ENCODE measurements around the gene MYO10. TPM values are rescaled to one million over a fixed set of nuclear protein-coding genes. Genes with fewer than 3 reads are reported as not detected.

The MYO10 gene
- total RNA-seq, 2 donors from 2014 or later = 24.7 to 77.0 TPM

DNA sequence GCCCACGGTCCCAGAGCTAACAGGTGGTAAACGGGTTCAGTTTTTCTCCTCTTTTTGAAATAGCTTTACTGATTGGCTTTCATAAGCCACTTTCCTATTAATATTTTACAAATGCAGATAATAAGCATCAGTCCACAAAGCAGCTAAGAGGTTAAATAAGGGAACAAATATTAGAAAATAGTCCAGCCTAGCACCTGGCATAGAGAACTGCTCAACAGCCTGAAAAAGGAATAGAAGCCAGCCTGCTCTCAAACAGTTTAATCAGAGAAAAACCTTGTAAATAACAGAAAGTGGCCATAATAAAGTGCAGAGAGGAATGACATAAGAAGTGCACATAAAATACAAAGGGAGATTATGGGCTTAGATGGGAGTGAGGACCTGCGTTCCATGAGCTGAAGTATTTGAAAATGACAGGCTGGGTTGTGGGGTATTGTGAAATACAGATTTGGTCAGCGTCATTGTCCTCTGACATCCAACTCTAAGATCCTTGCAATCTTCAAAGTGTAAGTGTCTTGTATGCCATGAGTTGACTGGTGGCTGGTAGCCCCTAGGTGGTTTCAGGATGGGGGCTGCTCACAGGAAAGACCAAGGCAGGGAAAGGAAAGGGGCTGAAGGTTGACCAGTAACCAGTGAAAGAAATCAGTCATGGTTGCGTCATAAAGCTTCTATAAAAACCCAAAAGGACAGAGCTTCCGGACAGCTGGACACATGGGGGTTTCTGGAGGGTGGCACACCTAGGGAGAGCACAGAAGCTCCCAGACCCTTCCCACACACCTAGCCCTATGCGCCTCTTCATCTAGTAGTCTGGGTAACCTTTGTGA lies 32.4 kb downstream of the MYO10 start:
- Histone ChIP-seq H3K27ac (no peak overlapping the region), H3K4me3 (no peak overlapping the region)
- TF ChIP-seq POLR2AphosphoS5 (IDR thresholded peaks at IDR 0.05) (no peak), POLR2A (IDR thresholded peaks at IDR 0.05) (no peak)
- TF ChIP-seq, protein P1, sequence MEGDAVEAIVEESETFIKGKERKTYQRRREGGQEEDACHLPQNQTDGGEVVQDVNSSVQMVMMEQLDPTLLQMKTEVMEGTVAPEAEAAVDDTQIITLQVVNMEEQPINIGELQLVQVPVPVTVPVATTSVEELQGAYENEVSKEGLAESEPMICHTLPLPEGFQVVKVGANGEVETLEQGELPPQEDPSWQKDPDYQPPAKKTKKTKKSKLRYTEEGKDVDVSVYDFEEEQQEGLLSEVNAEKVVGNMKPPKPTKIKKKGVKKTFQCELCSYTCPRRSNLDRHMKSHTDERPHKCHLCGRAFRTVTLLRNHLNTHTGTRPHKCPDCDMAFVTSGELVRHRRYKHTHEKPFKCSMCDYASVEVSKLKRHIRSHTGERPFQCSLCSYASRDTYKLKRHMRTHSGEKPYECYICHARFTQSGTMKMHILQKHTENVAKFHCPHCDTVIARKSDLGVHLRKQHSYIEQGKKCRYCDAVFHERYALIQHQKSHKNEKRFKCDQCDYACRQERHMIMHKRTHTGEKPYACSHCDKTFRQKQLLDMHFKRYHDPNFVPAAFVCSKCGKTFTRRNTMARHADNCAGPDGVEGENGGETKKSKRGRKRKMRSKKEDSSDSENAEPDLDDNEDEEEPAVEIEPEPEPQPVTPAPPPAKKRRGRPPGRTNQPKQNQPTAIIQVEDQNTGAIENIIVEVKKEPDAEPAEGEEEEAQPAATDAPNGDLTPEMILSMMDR (IDR thresholded peaks at IDR 0.05) = no peak

DNA sequence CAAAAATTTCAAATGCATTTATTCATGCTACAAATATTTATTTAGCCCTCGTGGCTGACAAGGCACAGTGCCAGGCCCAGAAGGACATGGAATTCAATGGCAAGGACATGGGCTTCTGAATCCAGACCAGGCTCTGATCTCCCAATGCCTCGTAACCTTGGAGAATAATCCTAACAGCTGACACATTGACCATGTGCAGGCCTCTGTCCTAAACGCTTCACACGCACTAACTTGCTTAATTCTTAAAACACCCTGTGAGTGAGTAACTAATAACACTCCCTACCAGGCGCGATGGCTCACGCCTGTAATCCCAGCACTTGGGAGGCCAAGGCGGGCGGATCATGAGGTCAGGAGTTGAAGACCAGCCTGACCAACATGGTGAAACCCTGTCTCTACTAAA lies 33.2 kb downstream of the MYO10 start:
- Histone ChIP-seq H3K9me3 (no peaks in the 10 kb centered on the region), H3K36me3 (no peaks in the 10 kb centered on the region), H3K4me3 (no peak overlapping the region), H3K27me3 (replicated peaks; ENCODE audit: insufficient read depth) (no peaks in the 10 kb centered on the region), H3K27ac (no peak overlapping the region), H3K4me1 (replicated peaks) (no peaks in the 10 kb centered on the region)
- TF ChIP-seq, protein P1 (IDR thresholded peaks at IDR 0.05) = no peak
- TF ChIP-seq POLR2A (IDR thresholded peaks at IDR 0.05) (no peak), POLR2AphosphoS5 (IDR thresholded peaks at IDR 0.05) (no peak)
- no peak for DNase-seq (ENCODE audit: low spot score)
- 83% methylated on average over 9 of the region's 9 CpGs for WGBS
- intact Hi-C loops (cut with DNase I) = no loop called here

More for the DNA sequence above, 32.4 kb downstream of the MYO10 start:
- H3K36me3 ChIP-seq = no peaks in the 10 kb centered on the region
- H3K9me3 ChIP-seq = no peaks in the 10 kb centered on the region
- 84% methylated on average over 7 of the region's 7 CpGs for WGBS
- intact Hi-C loops (cut with DNase I) = no loop called here
- DNase-seq (ENCODE audit: low spot score) = no peak
- no peaks in the 10 kb centered on the region for H3K27me3 ChIP-seq (replicated peaks; ENCODE audit: insufficient read depth)
- H3K4me1 ChIP-seq (replicated peaks) = no peaks in the 10 kb centered on the region

DNA sequence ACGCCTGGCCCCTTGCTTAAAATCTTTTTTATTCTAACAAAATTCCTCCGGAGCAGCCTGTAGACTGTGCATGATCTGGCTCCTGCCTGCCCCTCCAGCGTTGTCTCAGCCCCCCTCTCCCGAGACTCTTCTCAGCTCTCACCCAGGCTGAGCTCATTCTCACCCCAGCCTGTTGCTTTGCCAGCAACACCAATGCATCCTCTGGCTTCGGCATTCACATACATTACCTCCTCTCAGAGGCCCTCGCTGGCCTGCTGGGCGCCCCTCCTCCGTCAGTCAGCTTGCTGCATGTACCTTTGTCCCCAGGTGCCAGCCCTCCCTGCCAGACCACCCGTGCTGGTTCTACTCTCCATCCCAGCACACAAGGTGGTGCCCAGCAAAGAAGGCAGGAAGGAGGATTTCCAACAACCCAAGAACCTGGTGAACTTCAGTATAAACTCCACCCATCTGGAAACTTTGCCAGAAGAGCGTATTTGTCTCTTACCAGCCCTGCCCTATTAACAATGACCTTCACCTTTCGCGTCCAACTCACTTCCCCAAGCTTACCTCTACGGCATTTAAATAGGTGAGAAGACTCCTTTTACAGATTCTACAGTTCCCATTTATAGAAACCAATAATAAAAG lies 35.0 kb downstream of the MYO10 start:
- Histone ChIP-seq H3K27me3 (replicated peaks; ENCODE audit: insufficient read depth) (no peaks in the 10 kb centered on the region), H3K4me3 (no peak overlapping the region), H3K4me1 (replicated peaks) (peaks cover 8% of the 10 kb centered on the region), H3K36me3 (no peaks in the 10 kb centered on the region), H3K9me3 (no peaks in the 10 kb centered on the region), H3K27ac (no peak overlapping the region)
- TF ChIP-seq POLR2AphosphoS5 (IDR thresholded peaks at IDR 0.05) (no peak), POLR2A (IDR thresholded peaks at IDR 0.05) (no peak)
- TF ChIP-seq, protein P1 (IDR thresholded peaks at IDR 0.05) = no peak
- no peak for DNase-seq (ENCODE audit: low spot score)
- WGBS = 92% methylated on average over 13 of the region's 13 CpGs
- intact Hi-C loops (cut with DNase I) = no loop called here

DNA sequence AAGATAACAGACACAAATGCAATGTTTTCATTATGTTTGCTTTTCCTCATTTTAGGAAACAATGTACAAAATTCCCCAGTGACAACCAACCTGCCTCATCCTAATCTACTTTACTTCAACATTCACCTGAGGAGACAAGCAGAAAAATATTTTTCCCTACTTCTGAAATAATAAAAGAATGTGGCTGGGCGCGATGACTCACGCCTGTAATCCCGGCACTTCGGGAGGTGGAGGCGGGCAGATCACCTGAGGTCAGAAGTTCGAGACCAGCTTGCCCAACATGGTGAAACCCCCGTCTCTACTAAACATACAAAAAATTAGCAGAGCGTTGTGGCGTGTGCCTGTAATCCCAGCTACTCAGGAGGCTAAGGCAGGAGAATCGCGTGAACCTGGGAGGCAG lies 36.9 kb downstream of the MYO10 start:
- 90% methylated on average over 12 of the region's 12 CpGs for WGBS
- Histone ChIP-seq H3K27ac (no peak overlapping the region), H3K4me1 (replicated peaks) (peaks cover 11% of the 10 kb centered on the region), H3K36me3 (no peaks in the 10 kb centered on the region), H3K9me3 (no peaks in the 10 kb centered on the region), H3K27me3 (replicated peaks; ENCODE audit: insufficient read depth) (no peaks in the 10 kb centered on the region), H3K4me3 (no peak overlapping the region)
- intact Hi-C loops (cut with DNase I) = no loop called here
- TF ChIP-seq, protein P1 (IDR thresholded peaks at IDR 0.05) = no peak
- DNase-seq (ENCODE audit: low spot score) = no peak

DNA sequence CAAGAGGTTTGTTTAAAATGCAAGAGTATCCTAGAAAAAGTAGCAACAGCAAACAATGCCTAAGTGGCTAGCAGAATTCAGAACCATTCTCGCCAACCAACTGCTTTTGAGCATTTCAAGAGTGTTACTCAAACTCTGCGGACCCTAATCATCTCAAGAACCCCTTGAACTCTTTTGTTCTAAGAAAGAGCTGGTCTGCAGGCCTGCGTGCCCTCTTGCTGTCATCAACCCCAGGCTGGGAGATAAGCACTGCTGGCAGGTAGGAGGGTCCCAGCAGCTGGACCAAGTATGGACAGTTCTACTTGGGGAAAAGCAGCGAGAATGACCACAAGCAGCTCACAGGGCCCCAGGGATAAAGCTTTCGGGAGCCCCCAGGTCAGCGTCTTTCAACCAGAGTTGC lies 38.3 kb downstream of the MYO10 start:
- 86% methylated on average over 6 of the region's 6 CpGs for whole genome bisulfite sequencing
- no peaks in the 10 kb centered on the region for H3K27me3 ChIP-seq (replicated peaks; ENCODE audit: insufficient read depth)
- peaks cover 13% of the 10 kb centered on the region for H3K4me1 ChIP-seq (replicated peaks)
- no peak for DNase-seq (ENCODE audit: low spot score)
- H3K9me3 ChIP-seq = no peaks in the 10 kb centered on the region
- no peak overlapping the region for H3K4me3 ChIP-seq
- TF ChIP-seq, protein P1 (IDR thresholded peaks at IDR 0.05) = no peak
- TF ChIP-seq POLR2A (IDR thresholded peaks at IDR 0.05) (no peak), POLR2AphosphoS5 (IDR thresholded peaks at IDR 0.05) (no peak)
- intact Hi-C loops (cut with DNase I) = no loop called here
- H3K36me3 ChIP-seq = no peaks in the 10 kb centered on the region
- no peak overlapping the region for H3K27ac ChIP-seq
